Liver (tissue), 2 donors: ENCODE results near the gene FSD1L.

Source experiments
- YY1 ChIP-seq: IDR thresholded peaks from 2 replicates; pipeline ENCODE4 v1.6.1; 2016; ENCODE audit warnings: antibody characterized with exemption, mild to moderate bottlenecking
- TF ChIP-seq, protein P1 (sequence below): fragments of 150-350 bp; IDR thresholded peaks from 2 replicates; pipeline ENCODE4 v1.5.1; 2017; ENCODE audit warnings: improper control_type of control experiment, low read depth, low read length; ENCODE audit not compliant: missing input control
- donor health status: healthy.

DNA sequence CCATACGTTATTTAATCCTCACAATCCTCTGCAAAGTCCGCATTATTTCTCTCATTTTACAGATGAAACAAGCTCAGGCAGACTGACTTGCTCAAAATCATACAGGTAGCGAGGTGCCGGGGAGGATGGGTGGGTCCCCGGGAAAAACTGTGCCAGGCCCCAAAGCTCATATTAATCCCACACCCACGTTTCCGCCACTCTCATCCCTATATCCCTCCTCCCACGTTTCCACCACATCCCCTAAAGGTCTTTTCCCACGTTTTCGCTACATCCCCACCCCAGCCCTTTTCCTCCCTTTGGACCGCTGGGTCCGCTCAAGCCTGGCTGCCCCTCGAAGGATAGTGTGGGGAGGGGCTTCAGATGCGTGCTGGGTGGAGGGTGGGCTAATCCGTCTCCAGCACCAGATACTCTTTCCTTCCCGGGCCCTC, 434 bp upstream of the FSD1L start:
- no peak for TF ChIP-seq YY1
- TF ChIP-seq, protein P1, sequence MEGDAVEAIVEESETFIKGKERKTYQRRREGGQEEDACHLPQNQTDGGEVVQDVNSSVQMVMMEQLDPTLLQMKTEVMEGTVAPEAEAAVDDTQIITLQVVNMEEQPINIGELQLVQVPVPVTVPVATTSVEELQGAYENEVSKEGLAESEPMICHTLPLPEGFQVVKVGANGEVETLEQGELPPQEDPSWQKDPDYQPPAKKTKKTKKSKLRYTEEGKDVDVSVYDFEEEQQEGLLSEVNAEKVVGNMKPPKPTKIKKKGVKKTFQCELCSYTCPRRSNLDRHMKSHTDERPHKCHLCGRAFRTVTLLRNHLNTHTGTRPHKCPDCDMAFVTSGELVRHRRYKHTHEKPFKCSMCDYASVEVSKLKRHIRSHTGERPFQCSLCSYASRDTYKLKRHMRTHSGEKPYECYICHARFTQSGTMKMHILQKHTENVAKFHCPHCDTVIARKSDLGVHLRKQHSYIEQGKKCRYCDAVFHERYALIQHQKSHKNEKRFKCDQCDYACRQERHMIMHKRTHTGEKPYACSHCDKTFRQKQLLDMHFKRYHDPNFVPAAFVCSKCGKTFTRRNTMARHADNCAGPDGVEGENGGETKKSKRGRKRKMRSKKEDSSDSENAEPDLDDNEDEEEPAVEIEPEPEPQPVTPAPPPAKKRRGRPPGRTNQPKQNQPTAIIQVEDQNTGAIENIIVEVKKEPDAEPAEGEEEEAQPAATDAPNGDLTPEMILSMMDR, result no peak
